ENCODE data around the gene PALS1.
A peak's percentile ranks its signal among the peaks of the same experiment; 100 is the strongest.

PALS1 gene

GRCh38 chr14:67285876-67286452 is 44.7 kb downstream of the PALS1 start:
- TF ChIP-seq ZNF70 (CRISPR knock-in tag; IDR thresholded peaks at IDR 0.05) (no peak), ZNF8 (CRISPR knock-in tag; IDR thresholded peaks at IDR 0.05) (no peak), OSR1 (CRISPR knock-in tag; IDR thresholded peaks at IDR 0.05) (no peak), ZFP3 (CRISPR knock-in tag; IDR thresholded peaks at IDR 0.05) (no peak), ZC3H10 (CRISPR knock-in tag; IDR thresholded peaks at IDR 0.05) (no peak), ESRRG (CRISPR knock-in tag; IDR thresholded peaks at IDR 0.05) (no peak), SNAI2 (CRISPR knock-in tag; IDR thresholded peaks at IDR 0.05) (no peak), TOX (CRISPR knock-in tag; IDR thresholded peaks at IDR 0.05; ENCODE audit: borderline replicate concordance) (no peak), BACH2 (CRISPR knock-in tag; IDR thresholded peaks at IDR 0.05; ENCODE audit: borderline replicate concordance) (no peak), ZFP30 (CRISPR knock-in tag; IDR thresholded peaks at IDR 0.05) (no peak)
- peak; percentile 63; the same call in 1 of the 3 replicates for ATAC-seq
